OCI-LY1 (cell line): Measurements from ENCODE around the gene MX1.

ENCODE experiments used
- H2AFZ ChIP-seq: fragments of 200-600 bp; sonication (generic), shearing (Covaris generic); 2 replicates; pipeline ENCODE4 v1.6.0; 2014; ENCODE audit warnings: antibody characterized with exemption, mild to moderate bottlenecking, low read length
- H3F3A ChIP-seq: fragments of 200-600 bp; sonication (generic), shearing (Covaris generic); 2 replicates; pipeline ENCODE4 v1.6.0; 2014; ENCODE audit warnings: mild to moderate bottlenecking, antibody characterized with exemption, low read length, moderate library complexity; ENCODE audit not compliant: insufficient read depth
- H3K27ac ChIP-seq: fragments of 200-600 bp; sonication (generic); 2 replicates; pipeline ENCODE4 v1.5.1; 2014; ENCODE audit warnings: low read length, mixed run types, mild to moderate bottlenecking, low read depth; ENCODE audit not compliant: poor library complexity, severe bottlenecking
- H3K27me3 ChIP-seq: fragments of 200-600 bp; sonication (generic); 2 replicates; pipeline ENCODE4 v1.6.0; 2014; ENCODE audit warnings: antibody characterized with exemption, mild to moderate bottlenecking, low read length, moderate library complexity; ENCODE audit not compliant: insufficient read depth
- H3K36me3 ChIP-seq: fragments of 200-600 bp; sonication (generic); 2 replicates; pipeline ENCODE4 v1.6.1; 2014; ENCODE audit warnings: mild to moderate bottlenecking, antibody characterized with exemption, low read length, moderate library complexity, mixed read lengths; ENCODE audit not compliant: insufficient read depth
- H3K4me1 ChIP-seq: fragments of 200-600 bp; sonication (generic); 2 replicates; pipeline ENCODE4 v1.5.1; 2014; ENCODE audit warnings: mild to moderate bottlenecking, low read length, moderate library complexity; ENCODE audit not compliant: insufficient read depth, severe bottlenecking
- H3K4me2 ChIP-seq: fragments of 200-600 bp; sonication (generic), shearing (Covaris generic); 2 replicates; pipeline ENCODE4 v1.6.1; 2014; ENCODE audit warnings: low read length
- H3K4me3 ChIP-seq: fragments of 200-600 bp; sonication (generic); 2 replicates; pipeline ENCODE4 v1.5.1; 2014; ENCODE audit warnings: low read length, low read depth, mild to moderate bottlenecking, mixed read lengths; ENCODE audit not compliant: poor library complexity, severe bottlenecking
- H3K79me2 ChIP-seq: fragments of 200-600 bp; shearing (Covaris generic); 2 replicates; pipeline ENCODE4 v1.6.1; 2016; ENCODE audit warnings: mixed run types, low read length, mixed read lengths; ENCODE audit not compliant: insufficient read depth
- H3K9ac ChIP-seq: fragments of 200-600 bp; sonication (generic), shearing (Covaris generic); 2 replicates; pipeline ENCODE4 v1.6.1; 2014; ENCODE audit warnings: mild to moderate bottlenecking, low read length, mixed read lengths
- H3K9me2 ChIP-seq: fragments of 200-600 bp; sonication (generic), shearing (Covaris generic); 2 replicates; pipeline ENCODE4 v1.6.1; 2014; ENCODE audit warnings: low read depth, mild to moderate bottlenecking, low read length, mixed read lengths
- H3K9me3 ChIP-seq: fragments of 200-600 bp; shearing (Covaris generic); 2 replicates; pipeline ENCODE4 v1.6.1; 2014; ENCODE audit warnings: low read length, mixed read lengths
- H4K20me1 ChIP-seq: fragments of 200-600 bp; sonication (generic), shearing (Covaris generic); 2 replicates; pipeline ENCODE4 v1.6.0; 2016; ENCODE audit warnings: mild to moderate bottlenecking, low read length; ENCODE audit not compliant: insufficient read depth
- CTCF ChIP-seq: fragments of 200-600 bp; sonication (generic), shearing (Covaris generic); IDR thresholded peaks from 2 replicates; pipeline ENCODE4 v1.5.1; 2017; ENCODE audit warnings: mild to moderate bottlenecking, antibody characterized with exemption, low read length, moderate library complexity, mixed read lengths
- EZH2 ChIP-seq: fragments of 200-600 bp; sonication (generic), shearing (Covaris generic); IDR thresholded peaks from 2 replicates; pipeline ENCODE4 v1.8.0; 2017; ENCODE audit warnings: borderline replicate concordance, mixed run types, mild to moderate bottlenecking, antibody characterized with exemption, low read length, moderate library complexity, mixed read lengths

MX1 gene

GRCh38 chr21:41403966-41404365, 22.1 kb upstream of the MX1 start:
- H4K20me1 ChIP-seq, result no peaks in the 10 kb centered on the region
- no peaks in the 10 kb centered on the region for H3K9me2 ChIP-seq
- H2AFZ ChIP-seq, result no peak overlapping the region
- H3K4me2 ChIP-seq, result no peak overlapping the region
- H3K27me3 ChIP-seq, result no peaks in the 10 kb centered on the region
- no peak overlapping the region for H3K4me3 ChIP-seq
- H3K9me3 ChIP-seq, result no peaks in the 10 kb centered on the region
- no peaks in the 10 kb centered on the region for H3K4me1 ChIP-seq
- no peak overlapping the region for H3K27ac ChIP-seq
- no peak for TF ChIP-seq EZH2
- no peak for TF ChIP-seq CTCF
- H3K79me2 ChIP-seq, result no peaks in the 10 kb centered on the region
- peaks cover 96% of the 10 kb centered on the region for H3K36me3 ChIP-seq
- no peaks in the 10 kb centered on the region for H3F3A ChIP-seq
- no peak overlapping the region for H3K9ac ChIP-seq

- Histone ChIP-seq H3K9ac (no peak overlapping the region), H2AFZ (no peak overlapping the region), H3K27ac (no peak overlapping the region), H3K79me2 (no peaks in the 10 kb centered on the region), H3K4me3 (no peak overlapping the region), H3K9me2 (no peaks in the 10 kb centered on the region), H3F3A (no peaks in the 10 kb centered on the region), H3K27me3 (no peaks in the 10 kb centered on the region), H4K20me1 (no peaks in the 10 kb centered on the region), H3K4me2 (no peak overlapping the region), H3K4me1 (no peaks in the 10 kb centered on the region), H3K36me3 (peaks cover 96% of the 10 kb centered on the region), H3K9me3 (no peaks in the 10 kb centered on the region)
- TF ChIP-seq EZH2 (no peak), CTCF (no peak)
These were observed 20.7 kb upstream of the MX1 start for GRCh38 chr21:41405321-41405720.

- Histone ChIP-seq H3K9ac (no peak overlapping the region), H3K9me3 (no peaks in the 10 kb centered on the region), H3K4me1 (peaks cover 2% of the 10 kb centered on the region), H4K20me1 (no peaks in the 10 kb centered on the region), H3K36me3 (peaks cover 89% of the 10 kb centered on the region), H3F3A (no peaks in the 10 kb centered on the region), H3K4me2 (no peak overlapping the region), H3K27me3 (no peaks in the 10 kb centered on the region), H3K27ac (no peak overlapping the region), H3K4me3 (no peak overlapping the region), H2AFZ (no peak overlapping the region), H3K9me2 (no peaks in the 10 kb centered on the region), H3K79me2 (no peaks in the 10 kb centered on the region)
- no peak for TF ChIP-seq CTCF
- no peak for TF ChIP-seq EZH2
These were observed 19.7 kb upstream of the MX1 start for GRCh38 chr21:41406340-41406739.
